ENCODE measurements around the gene SAV1. TPM values are rescaled to one million over a fixed set of nuclear protein-coding genes. Genes with fewer than 3 reads are reported as not detected.
A peak's percentile ranks its signal among the peaks of the same experiment; 100 is the strongest.
"Not testable (repeated sequence)": the region's sequence is repeated elsewhere in the genome, so short reads cannot be mapped to it uniquely, and the experiment has no call there.

Gene SAV1
- total and polyA plus RNA-seq, 10 of the 15 experiments (the other 5 are each of a cell fraction or from before 2014, with no cell fraction given), result 10.1 to 29.1 (median 20.4) TPM

GRCh38 chr14:50665300-50665699 lies 2.8 kb downstream of the SAV1 start:
- H4K20me1 ChIP-seq (ENCODE audit: control insufficient read depth, insufficient read depth); in situ Hi-C loops (cut with MboI); H3K9ac ChIP-seq (ENCODE audit: control insufficient read depth, insufficient read depth, low read length); H3K36me3 ChIP-seq (ENCODE audit: control insufficient read depth in 2 of 2, insufficient read depth in 2 of 2, low read length in 1 of 2); H3K4me1 ChIP-seq (ENCODE audit: control insufficient read depth, insufficient read depth, low read length); BruUV-seq (replicated peaks); H3K27me3 ChIP-seq (replicated peaks in 1 of 2; ENCODE audit: control insufficient read depth in 2 of 2, insufficient read depth in 2 of 2, low read length in 1 of 2); DNase-seq (ENCODE audit: low read depth, low spot score); H2AFZ ChIP-seq (ENCODE audit: control insufficient read depth, low read depth, low read length); H3K9me3 ChIP-seq (replicated peaks; ENCODE audit: control insufficient read depth, insufficient read depth, low read length): not testable (repeated sequence)
- SMC1A ChIA-PET (ENCODE audit: uncharacterized antibody, unreplicated experiment), result interaction anchor here (1.0 to 2.2 kb wide), 8 partner anchors 8 to 195 kb away, joined by 3 to 11 read pairs (median 6); no protein-coding TSS in a partner anchor
- intact Hi-C loops (cut with micrococcal nuclease; ENCODE audit: unreplicated experiment), result loop anchor here (5.0 kb wide), 4 partner anchors 47 to 1043 kb away; partner anchors contain the start of genes MGAT2 and RPL36AL
- peak overlapping the region; percentile 59 for H3K4me2 ChIP-seq (ENCODE audit: control insufficient read depth, insufficient read depth)
- peak overlapping the region; percentile 90 for H3K4me3 ChIP-seq
- FAIRE-seq (peak; percentile 31), ATAC-seq (peak; percentile 46)
- H3K79me2 ChIP-seq (ENCODE audit: control insufficient read depth, insufficient read depth, low read length), result peaks cover 52% of the 10 kb centered on the region
- CTCF ChIA-PET, result interaction anchor here (0.9 to 2.2 kb wide), 8 partner anchors 12 to 195 kb away, joined by 3 to 12 read pairs (median 6); no protein-coding TSS in a partner anchor
- WGBS (ENCODE audit: insufficient coverage, insufficient replicate concordance, low lambda C conversion rate, missing lambda C conversion rate), result 10% methylated on average over 5 of the region's 5 CpGs
- peak overlapping the region; percentile 53; the same call in 1 of the 2 replicates for H3K27ac ChIP-seq (ENCODE audit: control insufficient read depth, insufficient read depth)
- POLR2A ChIA-PET, result interaction anchor here (0.6 to 2.2 kb wide), 4 partner anchors 12 to 1045 kb away, joined by 3 to 9 read pairs (median 4); partner anchors contain the start of gene RPL36AL
- peak; percentile 72 for TF ChIP-seq MEF2B (IDR thresholded peaks at IDR 0.05; ENCODE audit: partially characterized antibody, poor library complexity, severe bottlenecking)
- RAD21 ChIA-PET (ENCODE audit: unreplicated experiment), result interaction anchor here (1.3 to 2.0 kb wide), 7 partner anchors 8 to 162 kb away, joined by 3 to 14 read pairs (median 6); no protein-coding TSS in a partner anchor

- WGBS (ENCODE audit: insufficient coverage, insufficient replicate concordance, low lambda C conversion rate, missing lambda C conversion rate), result 100% methylated on average over 2 of the region's 2 CpGs
- Histone ChIP-seq H3K27ac (ENCODE audit: control insufficient read depth, insufficient read depth) (peak overlapping the region; percentile 35; the same call in 1 of the 2 replicates), H3K79me2 (ENCODE audit: control insufficient read depth, insufficient read depth, low read length) (peaks cover 55% of the 10 kb centered on the region), H3K4me2 (ENCODE audit: control insufficient read depth, insufficient read depth) (peak overlapping the region; percentile 51), H3K4me3 (peak overlapping the region; percentile 55; the same call in 1 of the 2 replicates)
- H2AFZ ChIP-seq (ENCODE audit: control insufficient read depth, low read depth, low read length); H3K4me1 ChIP-seq (ENCODE audit: control insufficient read depth, insufficient read depth, low read length); in situ Hi-C loops (cut with MboI); BruUV-seq (replicated peaks); SMC1A ChIA-PET (ENCODE audit: uncharacterized antibody, unreplicated experiment); DNase-seq (ENCODE audit: low read depth, low spot score); H3K36me3 ChIP-seq (ENCODE audit: control insufficient read depth in 2 of 2, insufficient read depth in 2 of 2, low read length in 1 of 2); POLR2A ChIA-PET; CTCF ChIA-PET; intact Hi-C loops (cut with micrococcal nuclease; ENCODE audit: unreplicated experiment); H4K20me1 ChIP-seq (ENCODE audit: control insufficient read depth, insufficient read depth); H3K27me3 ChIP-seq (replicated peaks in 1 of 2; ENCODE audit: control insufficient read depth in 2 of 2, insufficient read depth in 2 of 2, low read length in 1 of 2); ATAC-seq; RAD21 ChIA-PET (ENCODE audit: unreplicated experiment); H3K9me3 ChIP-seq (replicated peaks; ENCODE audit: control insufficient read depth, insufficient read depth, low read length); H3K9ac ChIP-seq (ENCODE audit: control insufficient read depth, insufficient read depth, low read length); FAIRE-seq: not testable (repeated sequence)
Measured at GRCh38 chr14:50664579-50664978, 3.5 kb downstream of the SAV1 start.

Data from GM12878 (cell line).